HEK293 (cell line): ENCODE results near the gene MDM4.

Source experiments
- CTCF ChIA-PET: fragments of 350-600 bp; formaldehyde crosslinking; extraction: SDS; loops from one replicate; lab custom pipeline; 2021; ENCODE audit warnings: antibody characterized with exemption; lab: Yijun Ruan, JAX
- POLR2A ChIA-PET: fragments of 300-600 bp; formaldehyde crosslinking; extraction: SDS; loops from one replicate; lab custom pipeline; 2020; ENCODE audit warnings: antibody characterized with exemption, inconsistent platforms; lab: Yijun Ruan, JAX
- H3K27ac ChIP-seq: fragments of 200-500 bp; sonication (Bioruptor generic); 2 replicates; pipeline ENCODE4 v1.5.1; 2014; ENCODE audit warnings: low read depth, low read length, control low read depth, inconsistent platforms; ENCODE audit errors: extremely low read depth
- H3K36me3 ChIP-seq, 2 experiments: fragments of 200-500 bp in 1 of 2; sonication (Bioruptor generic) in 1 of 2; 1 replicate in 1 of 2; 2 replicates in 1 of 2; pipeline ENCODE4 v1.5.1; 2014 to 2017; ENCODE audit warnings: inconsistent platforms in 2 of 2, low read length in 2 of 2; ENCODE audit not compliant: control insufficient read depth in 2 of 2, insufficient read depth in 1 of 2
- H3K4me1 ChIP-seq: fragments of 200-500 bp; sonication (Bioruptor generic); 2 replicates; pipeline ENCODE4 v1.5.1; 2014; ENCODE audit warnings: mild to moderate bottlenecking, low read length, inconsistent platforms; ENCODE audit not compliant: control insufficient read depth, insufficient read depth
- H3K4me3 ChIP-seq: 2 replicates; pipeline ENCODE4 v1.5.1; 2011; ENCODE audit warnings: low read depth, mild to moderate bottlenecking, control low read depth, low read length, moderate library complexity
- H3K9me3 ChIP-seq: fragments of 200-500 bp; sonication (Bioruptor generic); 2 replicates; pipeline ENCODE4 v1.5.1; 2014; ENCODE audit warnings: low read depth, low read length, inconsistent platforms; ENCODE audit not compliant: control insufficient read depth, insufficient read depth
- BCL11B ChIP-seq: fragments of 450-650 bp; formaldehyde crosslinking; IDR thresholded peaks from 2 replicates; pipeline ENCODE4 v1.5.1; 2016; ENCODE audit warnings: low read depth, missing biosample characterization, missing genetic modification characterization
- GLIS1 ChIP-seq: fragments of 450-650 bp; formaldehyde crosslinking; IDR thresholded peaks from 2 replicates; pipeline ENCODE4 v1.5.1; 2016; ENCODE audit warnings: missing biosample characterization, missing genetic modification characterization
- KLF9 ChIP-seq: fragments of 450-650 bp; formaldehyde crosslinking; IDR thresholded peaks from 2 replicates; pipeline ENCODE4 v1.5.1; 2016; ENCODE audit warnings: missing biosample characterization, missing genetic modification characterization, low read depth
- OVOL3 ChIP-seq: fragments of 450-650 bp; formaldehyde crosslinking; IDR thresholded peaks from 2 replicates; pipeline ENCODE4 v1.5.1; 2016; ENCODE audit warnings: missing biosample characterization, missing genetic modification characterization
- PRDM10 ChIP-seq: fragments of 450-650 bp; formaldehyde crosslinking; IDR thresholded peaks from 2 replicates; pipeline ENCODE4 v1.5.1; 2016; ENCODE audit warnings: missing biosample characterization, missing genetic modification characterization
- PRDM2 ChIP-seq: fragments of 450-650 bp; formaldehyde crosslinking; IDR thresholded peaks from 2 replicates; pipeline ENCODE4 v1.5.1; 2016; ENCODE audit warnings: missing biosample characterization, missing genetic modification characterization, borderline replicate concordance
- SCRT2 ChIP-seq: fragments of 450-650 bp; formaldehyde crosslinking; IDR thresholded peaks from 2 replicates; pipeline ENCODE4 v1.5.1; 2016; ENCODE audit warnings: missing biosample characterization, missing genetic modification characterization
- ZBTB17 ChIP-seq: fragments of 450-650 bp; formaldehyde crosslinking; IDR thresholded peaks from 2 replicates; pipeline ENCODE4 v1.5.1; 2016; ENCODE audit warnings: missing biosample characterization, missing genetic modification characterization
- ZNF202 ChIP-seq: fragments of 450-650 bp; formaldehyde crosslinking; IDR thresholded peaks from 2 replicates; pipeline ENCODE4 v1.5.1; 2016; ENCODE audit warnings: missing biosample characterization, missing genetic modification characterization, borderline replicate concordance
- ZNF248 ChIP-seq: fragments of 450-650 bp; formaldehyde crosslinking; IDR thresholded peaks from 2 replicates; pipeline ENCODE4 v1.5.1; 2017; ENCODE audit warnings: missing biosample characterization, missing genetic modification characterization
- ZNF768 ChIP-seq: fragments of 450-650 bp; formaldehyde crosslinking; IDR thresholded peaks from 2 replicates; pipeline ENCODE4 v1.5.1; 2018; ENCODE audit warnings: missing biosample characterization, mild to moderate bottlenecking, missing genetic modification characterization
- TF ChIP-seq, protein P1 (sequence below): fragments of 450-650 bp; formaldehyde crosslinking; IDR thresholded peaks from 2 replicates; pipeline ENCODE4 v1.5.0; 2017; ENCODE audit warnings: missing biosample characterization, missing genetic modification characterization, borderline replicate concordance
- TF ChIP-seq, protein P2 (sequence below): fragments of 450-650 bp; formaldehyde crosslinking; conservative IDR thresholded peaks from 2 replicates; pipeline ENCODE4 v1.5.1; 2016; ENCODE audit warnings: low read depth, missing biosample characterization, missing genetic modification characterization
- TF ChIP-seq, protein P3 (sequence below): fragments of 450-650 bp; formaldehyde crosslinking; IDR thresholded peaks from 2 replicates; pipeline ENCODE4 v1.5.1; 2016; ENCODE audit warnings: missing biosample characterization, missing genetic modification characterization

MDM4 gene

DNA sequence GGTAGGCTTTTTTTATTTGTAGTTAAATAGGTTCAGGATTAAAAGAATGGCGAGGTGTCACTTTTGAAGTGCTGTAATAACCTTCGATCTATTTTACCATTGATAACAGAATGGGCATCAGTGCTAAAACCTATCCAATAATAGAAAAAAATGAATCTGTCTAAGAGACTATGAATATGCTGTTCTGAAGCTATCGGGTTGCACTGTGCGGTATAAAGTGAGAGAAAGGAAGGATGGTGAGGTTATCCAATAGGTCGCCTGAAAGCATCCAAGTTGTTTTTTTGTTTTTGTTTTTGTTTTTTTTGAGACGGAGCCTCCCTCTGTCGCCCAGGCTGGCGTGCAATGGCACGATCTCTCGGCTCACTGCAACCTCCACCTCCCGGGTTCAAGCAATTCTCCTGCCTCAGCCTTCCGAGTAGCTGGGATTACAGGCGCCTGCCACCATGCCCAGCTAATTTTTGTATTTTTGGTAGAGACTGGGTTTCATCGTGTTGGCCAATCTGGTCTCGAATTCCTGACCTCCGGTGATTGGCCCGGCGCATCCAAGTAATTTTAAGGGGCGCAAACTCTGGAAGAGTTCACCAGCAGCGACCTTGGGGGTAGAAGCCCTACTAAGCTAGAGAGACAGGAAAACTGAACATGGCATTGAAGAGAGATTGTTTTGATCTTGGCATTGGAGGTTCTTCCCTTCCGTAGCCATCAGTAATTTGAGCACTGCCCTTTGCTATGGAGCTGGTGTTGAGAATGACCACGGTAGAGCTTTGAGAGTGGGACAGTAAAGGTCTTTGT, 8.7 kb upstream of the MDM4 start (continued):
- TF ChIP-seq ZNF202 (tag by site-specific recombination) (no peak), PRDM10 (peak; percentile 98), ZBTB17 (tag by site-specific recombination) (peak; percentile 73), OVOL3 (tag by site-specific recombination) (no peak), GLIS1 (no peak; the same call in 1 of the 2 replicates), ZNF768 (tag by site-specific recombination) (no peak)
- TF ChIP-seq, protein P1, sequence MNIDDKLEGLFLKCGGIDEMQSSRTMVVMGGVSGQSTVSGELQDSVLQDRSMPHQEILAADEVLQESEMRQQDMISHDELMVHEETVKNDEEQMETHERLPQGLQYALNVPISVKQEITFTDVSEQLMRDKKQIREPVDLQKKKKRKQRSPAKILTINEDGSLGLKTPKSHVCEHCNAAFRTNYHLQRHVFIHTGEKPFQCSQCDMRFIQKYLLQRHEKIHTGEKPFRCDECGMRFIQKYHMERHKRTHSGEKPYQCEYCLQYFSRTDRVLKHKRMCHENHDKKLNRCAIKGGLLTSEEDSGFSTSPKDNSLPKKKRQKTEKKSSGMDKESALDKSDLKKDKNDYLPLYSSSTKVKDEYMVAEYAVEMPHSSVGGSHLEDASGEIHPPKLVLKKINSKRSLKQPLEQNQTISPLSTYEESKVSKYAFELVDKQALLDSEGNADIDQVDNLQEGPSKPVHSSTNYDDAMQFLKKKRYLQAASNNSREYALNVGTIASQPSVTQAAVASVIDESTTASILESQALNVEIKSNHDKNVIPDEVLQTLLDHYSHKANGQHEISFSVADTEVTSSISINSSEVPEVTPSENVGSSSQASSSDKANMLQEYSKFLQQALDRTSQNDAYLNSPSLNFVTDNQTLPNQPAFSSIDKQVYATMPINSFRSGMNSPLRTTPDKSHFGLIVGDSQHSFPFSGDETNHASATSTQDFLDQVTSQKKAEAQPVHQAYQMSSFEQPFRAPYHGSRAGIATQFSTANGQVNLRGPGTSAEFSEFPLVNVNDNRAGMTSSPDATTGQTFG (tag by site-specific recombination) = no peak
- TF ChIP-seq, protein P2, sequence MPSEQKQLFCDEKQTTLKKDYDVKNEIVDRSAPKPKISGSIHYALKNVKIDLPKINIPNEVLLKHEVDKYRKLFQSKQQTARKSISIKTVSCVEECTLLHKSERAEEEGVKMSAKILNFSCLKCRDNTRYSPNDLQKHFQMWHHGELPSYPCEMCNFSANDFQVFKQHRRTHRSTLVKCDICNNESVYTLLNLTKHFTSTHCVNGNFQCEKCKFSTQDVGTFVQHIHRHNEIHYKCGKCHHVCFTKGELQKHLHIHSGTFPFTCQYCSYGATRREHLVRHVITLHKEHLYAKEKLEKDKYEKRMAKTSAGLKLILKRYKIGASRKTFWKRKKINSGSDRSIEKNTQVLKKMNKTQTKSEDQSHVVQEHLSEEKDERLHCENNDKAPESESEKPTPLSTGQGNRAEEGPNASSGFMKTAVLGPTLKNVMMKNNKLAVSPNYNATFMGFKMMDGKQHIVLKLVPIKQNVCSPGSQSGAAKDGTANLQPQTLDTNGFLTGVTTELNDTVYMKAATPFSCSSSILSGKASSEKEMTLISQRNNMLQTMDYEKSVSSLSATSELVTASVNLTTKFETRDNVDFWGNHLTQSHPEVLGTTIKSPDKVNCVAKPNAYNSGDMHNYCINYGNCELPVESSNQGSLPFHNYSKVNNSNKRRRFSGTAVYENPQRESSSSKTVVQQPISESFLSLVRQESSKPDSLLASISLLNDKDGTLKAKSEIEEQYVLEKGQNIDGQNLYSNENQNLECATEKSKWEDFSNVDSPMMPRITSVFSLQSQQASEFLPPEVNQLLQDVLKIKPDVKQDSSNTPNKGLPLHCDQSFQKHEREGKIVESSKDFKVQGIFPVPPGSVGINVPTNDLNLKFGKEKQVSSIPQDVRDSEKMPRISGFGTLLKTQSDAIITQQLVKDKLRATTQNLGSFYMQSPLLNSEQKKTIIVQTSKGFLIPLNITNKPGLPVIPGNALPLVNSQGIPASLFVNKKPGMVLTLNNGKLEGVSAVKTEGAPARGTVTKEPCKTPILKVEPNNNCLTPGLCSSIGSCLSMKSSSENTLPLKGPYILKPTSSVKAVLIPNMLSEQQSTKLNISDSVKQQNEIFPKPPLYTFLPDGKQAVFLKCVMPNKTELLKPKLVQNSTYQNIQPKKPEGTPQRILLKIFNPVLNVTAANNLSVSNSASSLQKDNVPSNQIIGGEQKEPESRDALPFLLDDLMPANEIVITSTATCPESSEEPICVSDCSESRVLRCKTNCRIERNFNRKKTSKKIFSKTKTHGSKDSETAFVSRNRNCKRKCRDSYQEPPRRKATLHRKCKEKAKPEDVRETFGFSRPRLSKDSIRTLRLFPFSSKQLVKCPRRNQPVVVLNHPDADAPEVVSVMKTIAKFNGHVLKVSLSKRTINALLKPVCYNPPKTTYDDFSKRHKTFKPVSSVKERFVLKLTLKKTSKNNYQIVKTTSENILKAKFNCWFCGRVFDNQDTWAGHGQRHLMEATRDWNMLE (tag by site-specific recombination) = peak; percentile 23; the same call in 1 of the 2 replicates
- TF ChIP-seq, protein P3, sequence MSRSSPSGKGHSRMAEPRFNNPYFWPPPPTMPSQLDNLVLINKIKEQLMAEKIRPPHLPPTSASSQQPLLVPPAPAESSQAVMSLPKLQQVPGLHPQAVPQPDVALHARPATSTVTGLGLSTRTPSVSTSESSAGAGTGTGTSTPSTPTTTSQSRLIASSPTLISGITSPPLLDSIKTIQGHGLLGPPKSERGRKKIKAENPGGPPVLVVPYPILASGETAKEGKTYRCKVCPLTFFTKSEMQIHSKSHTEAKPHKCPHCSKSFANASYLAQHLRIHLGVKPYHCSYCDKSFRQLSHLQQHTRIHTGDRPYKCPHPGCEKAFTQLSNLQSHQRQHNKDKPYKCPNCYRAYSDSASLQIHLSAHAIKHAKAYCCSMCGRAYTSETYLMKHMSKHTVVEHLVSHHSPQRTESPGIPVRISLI (tag by site-specific recombination) = peak; percentile 83

GRCh38 chr1:204509186-204509635, 7.0 kb upstream of the MDM4 start:
- POLR2A ChIA-PET = no interaction called here
- Histone ChIP-seq H3K27ac (no peak overlapping the region), H3K4me1 (no peaks in the 10 kb centered on the region), H3K9me3 (no peaks in the 10 kb centered on the region), H3K36me3 (no peaks in the 10 kb centered on the region), H3K4me3 (no peak overlapping the region)
- CTCF ChIA-PET = interaction anchor here (0.5 to 19.1 kb wide), 7 partner anchors 20 to 586 kb away, joined by 3 to 314 read pairs (median 4); no protein-coding TSS in a partner anchor
- no peak for TF ChIP-seq SCRT2 (tag by site-specific recombination)
- TF ChIP-seq ZNF248 = no peak
- no peak for TF ChIP-seq KLF9
- TF ChIP-seq, protein P3 (tag by site-specific recombination) = no peak
- no peak for TF ChIP-seq ZNF202 (tag by site-specific recombination)
- TF ChIP-seq PRDM2 (tag by site-specific recombination) = no peak
- TF ChIP-seq BCL11B (tag by site-specific recombination) = no peak
